HCT116 (cell line): Measurements from ENCODE around the gene FCGR3A. TPM values are rescaled to one million over a fixed set of nuclear protein-coding genes. Genes with fewer than 3 reads are reported as not detected.
"Not testable (repeated sequence)": the region's sequence is repeated elsewhere in the genome, so short reads cannot be mapped to it uniquely, and the experiment has no call there.

Experiments used
- ATAC-seq: fragments of 200-7000 bp; cut with Tn5 transposase; 2 replicates; pipeline ENCODE4 v1.9.1; 2020; ENCODE audit warnings: mild to moderate bottlenecking, moderate library complexity
- BruUV-seq: library from RNA; stranded (reverse); fragments of 400-500 nt; replicated peaks from 2 replicates; lab custom pipeline; 2021; lab: Mats Ljungman, UMichigan
- CTCF ChIA-PET: fragments of 300-600 bp; sonication (Branson Sonifier 250); formaldehyde crosslinking; loops from one replicate; lab custom pipeline; 2021; ENCODE audit warnings: antibody characterized with exemption; lab: Charles Lee
- POLR2A ChIA-PET: fragments of 300-600, 350-600 bp; sonication (Branson Sonifier 250); formaldehyde crosslinking; loops from one replicate; lab custom pipeline; 2021; ENCODE audit warnings: antibody characterized with exemption; lab: Charles Lee
- RAD21 ChIA-PET, 2 experiments: fragments of 300-600 bp; sonication (Branson Sonifier 250); formaldehyde crosslinking; loops; one replicate each; lab custom pipeline; 2023; ENCODE audit warnings: low total read pairs in 2 of 2; ENCODE audit not compliant: uncharacterized antibody in 2 of 2, unreplicated experiment in 2 of 2, low non-redundant PET in 1 of 2; lab: Charles Lee
- DNase-seq: peaks from one replicate; pipeline ENCODE4 v3.0.0-alpha.2; 2010; ENCODE audit warnings: low read depth, low spot score
- H2AFZ ChIP-seq: fragments of 200-600 bp; shearing (Covaris generic), sonication (generic); 2 replicates; pipeline ENCODE4 v1.6.1; 2017; ENCODE audit warnings: low read depth, mixed run types, mixed read lengths, antibody characterized with exemption, low read length; ENCODE audit not compliant: poor library complexity, severe bottlenecking
- H3K27ac ChIP-seq: 2 replicates; pipeline ENCODE4 v1.5.1; 2012; ENCODE audit warnings: low read depth, low read length
- H3K27me3 ChIP-seq: fragments of 200-600 bp; sonication (generic); 2 replicates; pipeline ENCODE4 v1.6.1; 2016; ENCODE audit warnings: mixed run types, low read length, mixed read lengths; ENCODE audit not compliant: insufficient read depth
- H3K36me3 ChIP-seq, 2 experiments: fragments of 200-500 bp in 1 of 2; fragments of 200-600 bp in 1 of 2; sonication (Bioruptor generic) in 1 of 2; sonication (generic) in 1 of 2; 2 replicates each; pipeline versions ENCODE4 v1.5.1 to v1.6.1; 2014 to 2016; ENCODE audit warnings: low read length in 2 of 2, inconsistent platforms in 1 of 2, mixed read lengths in 1 of 2, mixed run types in 1 of 2; ENCODE audit not compliant: insufficient read depth in 2 of 2, control insufficient read depth in 1 of 2
- H3K4me1 ChIP-seq, 2 experiments: fragments of 200-600 bp in 1 of 2; sonication (generic) in 1 of 2; 2 replicates each; pipeline versions ENCODE4 v1.5.1 to v1.6.1; 2012 to 2017; ENCODE audit warnings: low read length in 2 of 2, inconsistent platforms in 1 of 2, mild to moderate bottlenecking in 1 of 2, mixed read lengths in 1 of 2, mixed run types in 1 of 2, moderate library complexity in 1 of 2; ENCODE audit not compliant: insufficient read depth in 2 of 2, control insufficient read depth in 1 of 2
- H3K4me2 ChIP-seq: fragments of 200-600 bp; sonication (generic); 2 replicates; pipeline ENCODE4 v1.6.1; 2017; ENCODE audit warnings: mixed run types, low read length, mixed read lengths
- H3K4me3 ChIP-seq, 2 experiments: fragments of 200-600 bp in 1 of 2; sonication (generic) in 1 of 2; replicated peaks in 1 of 2; 2 replicates each; pipeline ENCODE4 v1.5.1; 2011 to 2016; ENCODE audit warnings: low read length in 2 of 2, control low read depth in 1 of 2, low read depth in 1 of 2, mild to moderate bottlenecking in 1 of 2, mixed read lengths in 1 of 2, mixed run types in 1 of 2
- H3K79me2 ChIP-seq: fragments of 200-600 bp; sonication (generic); 2 replicates; pipeline ENCODE4 v1.6.1; 2017; ENCODE audit warnings: mild to moderate bottlenecking, mixed run types, low read length, moderate library complexity, mixed read lengths; ENCODE audit not compliant: insufficient read depth
- H3K9ac ChIP-seq: fragments of 200-600 bp; sonication (generic); 2 replicates; pipeline ENCODE4 v1.6.1; 2016; ENCODE audit warnings: low read length, mixed read lengths
- H3K9me2 ChIP-seq: fragments of 200-600 bp; sonication (generic), shearing (Covaris generic); 2 replicates; pipeline ENCODE4 v1.6.1; 2017; ENCODE audit warnings: mixed run types, mild to moderate bottlenecking, moderate library complexity; ENCODE audit not compliant: insufficient read depth
- H3K9me3 ChIP-seq, 2 experiments: fragments of 200-500 bp in 1 of 2; fragments of 200-600 bp in 1 of 2; sonication (Bioruptor generic) in 1 of 2; sonication (generic) in 1 of 2; 2 replicates each; pipeline ENCODE4 v1.6.1; 2014 to 2017; ENCODE audit warnings: low read length in 2 of 2, mixed read lengths in 2 of 2, inconsistent platforms in 1 of 2, low read depth in 1 of 2, mild to moderate bottlenecking in 1 of 2, mixed run types in 1 of 2, moderate library complexity in 1 of 2; ENCODE audit not compliant: control insufficient read depth in 1 of 2, insufficient read depth in 1 of 2
- H4K20me1 ChIP-seq: fragments of 200-600 bp; sonication (generic), shearing (Covaris generic); 2 replicates; pipeline ENCODE4 v1.6.1; 2017; ENCODE audit warnings: mixed run types, mild to moderate bottlenecking, moderate library complexity; ENCODE audit not compliant: insufficient read depth
- intact Hi-C: fragments of 100-400 bp; cut with micrococcal nuclease; formaldehyde crosslinking; loops from 2 replicates; pipeline ENCODE4 v1.10.0; 2022
- total RNA-seq: library from RNA; stranded (reverse); gene quantifications from one replicate; pipeline ENCODE4 v1.2.1, GENCODE V29; 2021; ENCODE audit not compliant: unreplicated experiment

The FCGR3A gene
- total RNA-seq, 1 experiment from 2014 or later = 0.17 TPM

DNA sequence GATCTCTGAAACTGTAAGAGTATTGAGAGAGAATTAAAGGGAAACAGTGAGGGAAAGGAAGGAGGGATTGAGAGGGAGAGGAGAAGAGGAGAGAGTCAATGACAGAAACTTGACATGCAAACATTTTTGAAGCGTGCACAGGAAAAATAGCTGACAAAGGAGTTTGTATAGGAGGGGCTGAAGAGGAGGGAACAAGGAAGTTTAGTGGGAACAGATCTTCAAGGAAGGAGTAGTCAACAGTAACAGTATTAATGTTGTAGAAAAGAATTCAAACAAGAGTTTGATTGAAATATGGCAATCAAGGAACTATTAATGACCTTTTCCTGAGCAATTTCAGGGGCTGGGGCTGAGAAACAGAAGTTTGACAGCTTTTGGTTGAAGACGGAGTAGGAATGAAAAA is 4.0 kb upstream of the FCGR3A start:
- H3K79me2 ChIP-seq, H4K20me1 ChIP-seq, intact Hi-C loops, H3K27ac ChIP-seq, H2AFZ ChIP-seq, H3K9me3 ChIP-seq, POLR2A ChIA-PET, H3K9me2 ChIP-seq, H3K36me3 ChIP-seq, RAD21 ChIA-PET, H3K4me2 ChIP-seq, CTCF ChIA-PET, DNase-seq, H3K4me1 ChIP-seq, H3K27me3 ChIP-seq, ATAC-seq, H3K9ac ChIP-seq, BruUV-seq, H3K4me3 ChIP-seq: not testable (repeated sequence)

DNA sequence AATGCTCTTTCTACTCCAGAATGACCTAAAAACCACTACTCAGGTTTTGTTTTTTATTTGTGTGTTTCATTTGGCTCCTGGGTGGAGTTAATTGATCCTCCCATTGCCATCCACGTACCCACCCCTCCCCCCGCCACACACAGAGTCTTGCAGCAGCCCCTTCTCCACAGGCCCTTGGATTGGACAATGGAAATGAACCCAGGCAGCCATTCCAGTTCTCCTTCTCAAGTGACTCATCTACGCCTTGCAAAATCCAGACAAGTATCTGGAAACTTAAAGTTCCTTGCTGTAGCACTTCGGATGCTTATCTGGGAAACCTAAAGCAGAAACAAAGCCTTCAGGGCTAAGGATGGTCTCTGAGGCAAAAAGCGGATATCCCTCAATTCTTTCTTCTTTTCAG is 1.3 kb upstream of the FCGR3A start:
- CTCF ChIA-PET, H3K9me3 ChIP-seq, H3K4me1 ChIP-seq, H2AFZ ChIP-seq, POLR2A ChIA-PET, H3K27me3 ChIP-seq, H3K36me3 ChIP-seq, RAD21 ChIA-PET, H3K4me3 ChIP-seq, H3K9me2 ChIP-seq, H3K27ac ChIP-seq, intact Hi-C loops, DNase-seq, H3K4me2 ChIP-seq, H4K20me1 ChIP-seq, BruUV-seq, H3K79me2 ChIP-seq, ATAC-seq, H3K9ac ChIP-seq: not testable (repeated sequence)

DNA sequence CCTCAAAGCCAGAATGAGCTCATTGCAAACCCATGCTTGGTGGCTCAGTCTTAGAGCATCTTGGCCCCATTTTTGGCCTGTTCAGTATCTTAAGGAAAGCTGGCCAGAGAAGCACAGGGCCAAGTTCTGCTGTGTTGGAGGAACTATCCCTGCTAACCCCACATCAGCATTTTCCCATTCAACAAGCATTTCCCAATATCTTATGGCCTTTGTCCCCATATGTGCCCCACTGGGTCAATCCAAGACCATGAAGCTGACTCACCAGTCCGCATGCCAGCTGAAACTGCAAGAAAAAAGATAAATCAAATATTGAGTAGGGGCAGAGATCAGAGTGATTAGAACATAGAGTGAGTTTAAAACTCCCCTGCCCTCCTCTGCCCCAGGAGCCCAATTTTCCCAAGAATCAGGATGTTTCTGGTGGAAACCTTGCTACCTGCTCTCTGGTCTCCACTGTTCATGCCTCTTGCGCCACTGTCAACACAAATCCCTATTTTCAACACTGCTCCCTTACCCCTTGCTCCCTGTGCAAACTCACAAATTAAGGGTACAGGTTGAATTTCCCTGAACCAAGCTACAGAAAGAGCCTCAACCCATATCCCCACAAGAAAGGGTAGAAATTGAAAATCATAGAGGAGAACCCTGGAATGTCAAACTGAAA is 740 bp downstream of the FCGR3A start:
- H3K27me3 ChIP-seq, H3K9me2 ChIP-seq, CTCF ChIA-PET, POLR2A ChIA-PET, DNase-seq, H3K27ac ChIP-seq, H3K79me2 ChIP-seq, BruUV-seq, ATAC-seq, H3K4me3 ChIP-seq, H4K20me1 ChIP-seq, H3K36me3 ChIP-seq, H3K9me3 ChIP-seq, RAD21 ChIA-PET, H2AFZ ChIP-seq, H3K4me1 ChIP-seq, H3K4me2 ChIP-seq, H3K9ac ChIP-seq: not testable (repeated sequence)
- intact Hi-C loops = loop anchor here (10.0 kb wide), 1 partner anchor 66 kb away; no protein-coding TSS in a partner anchor

DNA sequence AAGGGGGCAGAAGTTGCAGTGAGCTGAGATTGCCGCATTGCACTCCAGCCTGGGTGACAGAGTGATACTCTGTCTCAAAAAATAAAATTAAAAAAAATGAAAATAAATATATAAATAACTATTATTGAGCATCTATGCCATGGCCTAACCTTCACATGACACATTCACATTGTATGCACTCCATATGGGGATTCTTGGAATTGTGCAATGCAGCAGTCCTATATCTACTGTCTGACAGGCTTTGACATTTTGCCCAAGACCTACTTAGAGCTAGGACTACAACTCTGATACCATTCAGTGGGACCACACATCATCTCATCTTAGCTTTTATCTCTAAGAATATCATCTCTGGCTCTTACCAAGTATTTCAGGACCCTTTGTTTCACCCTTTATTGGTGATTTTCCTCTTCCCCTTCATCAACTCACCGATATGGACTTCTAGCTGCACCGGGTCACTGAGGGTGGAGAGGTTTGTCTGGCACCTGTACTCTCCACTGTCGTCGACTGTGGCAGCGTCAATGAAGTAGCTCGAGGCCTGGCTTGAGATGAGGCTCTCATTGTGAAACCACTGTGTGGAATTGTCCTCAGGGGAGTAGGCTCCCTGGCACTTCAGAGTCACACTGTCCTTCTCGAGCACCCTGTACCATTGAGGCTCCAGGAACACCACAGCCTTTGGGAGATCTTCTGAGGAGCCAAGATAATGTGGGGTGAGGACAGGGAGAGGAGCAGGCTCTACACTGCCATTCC is 1.4 kb downstream of the FCGR3A start:
- H3K4me2 ChIP-seq, H3K9me3 ChIP-seq, RAD21 ChIA-PET, H3K27me3 ChIP-seq, CTCF ChIA-PET, H3K79me2 ChIP-seq, ATAC-seq, H2AFZ ChIP-seq, H3K4me1 ChIP-seq, H3K27ac ChIP-seq, DNase-seq, H4K20me1 ChIP-seq, POLR2A ChIA-PET, H3K36me3 ChIP-seq, BruUV-seq, H3K4me3 ChIP-seq, H3K9ac ChIP-seq, H3K9me2 ChIP-seq: not testable (repeated sequence)
- intact Hi-C loops = loop anchor here (10.0 kb wide), 1 partner anchor 67 kb away; no protein-coding TSS in a partner anchor
